HG03039 (cell line): ENCODE data around the gene FAM53A.
"Not testable (repeated sequence)": the region's sequence is repeated elsewhere in the genome, so short reads cannot be mapped to it uniquely, and the experiment has no call there.

Source experiments
- ATAC-seq: cut with Tn5 transposase; IDR thresholded peaks from one replicate; pipeline ENCODE4 v1.9.1; 2021; ENCODE audit warnings: mild to moderate bottlenecking, moderate library complexity; ENCODE audit not compliant: unreplicated experiment

FAM53A gene

DNA sequence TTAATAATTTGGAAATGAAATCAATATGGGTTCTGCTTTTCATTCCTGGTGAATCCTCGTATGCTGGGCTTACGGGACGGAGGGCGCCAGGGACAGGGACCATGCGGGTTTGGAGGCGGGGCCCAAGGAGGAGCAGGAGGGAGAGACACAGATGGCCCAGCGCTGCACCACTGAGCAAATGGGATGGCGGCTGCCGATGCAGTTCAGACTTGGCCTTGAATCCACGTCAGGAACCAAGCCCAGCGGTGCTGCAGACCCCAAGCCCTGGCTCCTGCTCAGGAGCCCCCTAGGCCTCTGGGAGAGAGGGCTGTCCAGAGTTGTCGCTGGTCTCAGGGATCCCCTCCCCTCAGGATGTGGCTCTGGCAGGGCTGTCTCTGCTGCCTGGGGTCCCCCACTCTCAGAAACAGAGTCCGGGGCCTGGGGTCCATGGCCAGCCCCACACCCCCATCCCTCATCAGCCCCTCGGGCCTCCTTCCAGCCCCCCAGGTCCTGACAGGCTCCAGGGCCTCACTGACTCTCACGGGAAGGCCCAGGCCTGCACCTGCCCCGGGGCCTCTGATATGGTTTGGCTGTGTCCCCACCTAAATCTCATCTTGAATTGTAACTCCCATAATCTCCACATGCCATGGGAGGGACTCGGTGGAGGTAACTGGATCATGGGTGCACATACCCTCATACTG lies 75.2 kb downstream of the FAM53A start:
- no peak for ATAC-seq

GRCh38 chr4:1608196-1608820 lies 75.8 kb downstream of the FAM53A start:
- no peak for ATAC-seq

- ATAC-seq: not testable (repeated sequence)
Observed at GRCh38 chr4:1607436-1608195, 76.5 kb downstream of the FAM53A start.

DNA sequence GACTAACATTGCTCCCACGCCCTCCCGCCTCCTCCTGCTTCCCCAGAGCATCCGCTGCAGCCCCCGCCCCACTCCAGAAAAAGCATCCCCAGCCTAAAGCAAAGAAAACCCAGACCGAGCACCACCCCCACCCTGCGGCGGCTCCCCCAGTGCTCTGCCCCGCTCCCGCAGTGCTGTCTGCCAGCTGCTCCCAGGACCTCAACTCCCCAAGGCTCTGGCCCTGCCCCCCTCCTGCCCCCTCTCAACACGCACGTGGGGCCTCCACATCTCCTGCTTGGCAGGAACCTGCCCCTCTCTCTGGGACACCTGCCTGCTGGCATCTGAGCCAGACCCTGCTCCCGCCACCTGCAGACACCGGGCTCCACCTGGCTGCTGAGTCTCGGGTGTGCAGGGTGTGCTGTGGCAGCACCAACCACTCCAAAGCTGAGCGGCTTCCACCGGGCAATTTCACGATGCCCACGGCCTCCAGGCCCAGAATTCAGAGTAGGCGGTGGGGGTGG lies 79.4 kb downstream of the FAM53A start:
- ATAC-seq: no peak

GRCh38 chr4:1604181-1604705 lies 79.9 kb downstream of the FAM53A start:
- no peak for ATAC-seq

- no peak for ATAC-seq
Observed at GRCh38 chr4:1603413-1604135, 80.5 kb downstream of the FAM53A start.

GRCh38 chr4:1602655-1603412 lies 81.3 kb downstream of the FAM53A start:
- no peak for ATAC-seq

DNA sequence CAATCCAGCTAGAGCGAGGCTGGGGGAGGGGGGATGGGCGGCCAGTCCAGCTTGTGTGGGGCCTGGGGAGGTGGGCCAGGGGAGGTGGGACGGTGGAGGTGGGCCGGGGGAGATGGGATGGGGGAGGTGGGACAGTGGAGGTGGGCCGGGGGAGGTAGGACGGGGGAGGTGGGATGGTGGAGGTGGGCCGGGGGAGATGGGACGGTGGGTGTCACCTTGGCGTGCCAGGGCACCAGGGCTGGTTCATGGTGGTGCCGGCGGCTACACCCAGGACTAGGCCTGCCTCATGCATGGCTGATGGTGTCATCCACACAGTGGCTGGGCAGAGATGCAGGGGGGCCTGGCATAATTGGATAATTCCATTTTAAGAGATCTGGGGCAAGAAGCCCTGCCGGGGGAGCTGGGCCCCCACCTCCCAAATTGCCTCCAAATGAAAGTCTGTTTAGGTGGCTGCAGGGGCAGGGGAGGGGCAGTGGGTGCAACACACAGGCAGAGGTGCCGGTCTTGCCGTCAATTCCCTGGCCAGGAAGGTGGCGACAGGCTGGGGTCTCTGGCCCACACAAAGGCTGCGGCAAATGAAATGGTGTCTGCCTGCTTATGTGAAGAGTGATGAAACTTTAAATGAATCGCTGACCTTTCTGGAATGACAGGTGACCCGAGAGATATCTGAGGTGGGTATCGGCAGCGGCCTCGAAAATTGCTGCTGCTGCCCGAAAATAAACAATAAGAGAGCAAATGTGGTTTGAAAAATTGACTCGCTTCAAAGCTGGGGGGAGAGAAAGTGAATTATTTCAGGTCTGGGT lies 82.1 kb downstream of the FAM53A start:
- ATAC-seq: no peak

- ATAC-seq: no peak
Observed at GRCh38 chr4:1601533-1601835, 82.6 kb downstream of the FAM53A start.

DNA sequence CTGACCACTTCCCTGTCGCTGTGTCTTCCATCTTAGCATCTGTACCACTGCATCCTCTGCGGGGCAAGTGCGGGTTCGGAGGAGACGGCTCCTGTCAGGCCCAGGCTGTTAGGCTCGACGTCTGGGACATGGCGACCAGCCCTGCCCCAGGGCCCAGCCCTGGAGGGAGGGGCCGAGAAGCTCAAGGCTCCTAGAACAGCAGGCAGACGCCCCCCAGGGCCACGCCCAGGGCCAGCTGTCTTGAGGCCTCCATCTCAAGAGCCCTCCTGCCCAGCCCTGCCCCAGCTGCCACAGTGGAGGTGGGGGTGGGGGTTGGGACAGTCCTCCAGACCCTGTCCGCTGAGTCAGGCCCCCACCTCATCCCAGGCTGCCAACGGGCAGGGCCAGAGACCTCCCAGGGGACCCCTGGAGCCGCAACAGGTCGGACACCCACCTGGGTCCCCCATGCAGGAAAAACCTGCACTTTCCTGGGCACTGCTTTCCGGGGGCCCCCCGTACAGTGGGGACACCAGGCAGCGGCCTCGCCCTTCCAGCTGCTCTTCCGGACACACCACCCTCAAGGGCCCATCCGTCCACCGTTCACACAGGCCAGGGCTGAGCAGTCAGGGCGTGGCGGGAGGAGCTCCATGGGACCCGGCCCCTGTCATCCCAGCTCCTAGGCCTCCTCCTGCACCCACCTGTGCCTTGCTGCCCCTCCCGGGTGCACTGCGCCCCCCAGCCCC lies 83.1 kb downstream of the FAM53A start:
- no peak for ATAC-seq

GRCh38 chr4:1600211-1600780 lies 83.8 kb downstream of the FAM53A start:
- ATAC-seq: no peak

DNA sequence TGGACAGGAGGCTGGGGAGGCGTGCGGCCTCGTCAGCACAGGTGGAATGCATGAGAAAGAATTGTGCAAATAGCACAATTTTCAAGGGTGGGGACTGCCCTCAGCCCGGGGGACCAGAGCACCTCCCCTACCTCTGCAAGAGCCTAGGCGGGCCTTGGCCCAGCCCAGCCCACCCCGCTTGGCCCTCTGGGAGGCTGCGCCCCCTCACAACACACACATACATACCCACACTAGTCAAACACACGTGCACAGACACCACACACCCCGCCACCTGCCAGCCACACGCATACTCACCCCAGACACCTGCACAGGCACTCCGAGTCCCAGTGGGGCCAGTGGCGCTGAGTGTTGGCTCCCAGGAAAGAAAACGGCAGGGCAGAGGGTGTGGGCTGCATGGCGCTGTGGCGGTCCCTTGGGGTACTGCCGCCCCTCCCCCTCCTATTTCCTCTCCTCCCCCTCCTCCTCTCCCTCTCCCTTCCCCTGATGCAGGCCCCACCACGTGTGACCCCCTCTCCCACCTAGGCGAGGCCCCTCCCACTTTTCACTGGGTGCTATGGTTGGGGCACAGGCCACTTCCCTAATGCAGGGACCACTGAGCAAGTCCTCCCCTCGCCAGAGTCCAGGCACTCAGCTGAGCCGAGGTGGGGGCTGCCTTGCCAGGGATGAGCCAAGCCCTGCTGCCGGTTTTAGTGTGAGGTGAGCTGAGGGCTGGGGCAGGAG lies 84.5 kb downstream of the FAM53A start:
- ATAC-seq: no peak

GRCh38 chr4:1599026-1599481 lies 85.1 kb downstream of the FAM53A start:
- ATAC-seq: no peak

DNA sequence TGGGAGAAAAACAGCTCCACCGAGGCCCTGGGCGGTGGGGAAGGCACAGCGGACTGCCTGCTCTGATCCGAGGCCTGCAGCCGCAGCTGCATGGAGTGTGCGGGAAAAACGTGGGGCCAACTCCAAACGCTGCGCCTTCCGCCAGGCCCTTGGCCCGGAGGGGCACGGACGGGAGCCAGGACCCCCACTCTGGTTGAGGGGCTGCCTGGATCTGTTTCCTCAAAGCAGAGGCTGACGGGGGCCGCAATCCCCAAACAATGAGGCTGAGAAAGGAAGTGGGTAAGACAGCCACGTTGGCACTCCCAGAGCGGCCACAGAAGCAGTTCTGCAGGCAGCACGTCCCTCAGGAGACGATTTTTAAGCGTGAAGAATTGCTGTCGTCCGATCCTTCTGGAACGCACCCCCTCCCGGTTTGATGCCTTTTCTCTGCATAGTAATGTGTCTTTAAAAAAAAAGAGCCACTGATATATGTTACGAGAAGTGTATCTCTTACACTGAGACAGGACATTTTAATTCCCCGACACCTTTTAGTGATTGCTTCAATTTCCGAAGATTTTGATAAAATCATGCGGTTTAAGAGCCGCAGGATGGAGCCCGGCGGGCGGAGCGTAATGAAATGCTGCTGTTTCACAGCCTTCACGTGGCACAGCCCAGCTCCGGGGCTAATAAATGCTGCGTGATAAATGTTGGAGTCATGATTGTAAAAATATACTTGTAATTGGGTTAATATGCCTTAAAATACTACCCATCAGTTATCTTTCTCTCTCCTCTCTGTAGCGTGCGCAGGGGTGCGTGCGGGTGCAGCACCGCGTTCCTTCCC lies 85.7 kb downstream of the FAM53A start:
- no peak for ATAC-seq

DNA sequence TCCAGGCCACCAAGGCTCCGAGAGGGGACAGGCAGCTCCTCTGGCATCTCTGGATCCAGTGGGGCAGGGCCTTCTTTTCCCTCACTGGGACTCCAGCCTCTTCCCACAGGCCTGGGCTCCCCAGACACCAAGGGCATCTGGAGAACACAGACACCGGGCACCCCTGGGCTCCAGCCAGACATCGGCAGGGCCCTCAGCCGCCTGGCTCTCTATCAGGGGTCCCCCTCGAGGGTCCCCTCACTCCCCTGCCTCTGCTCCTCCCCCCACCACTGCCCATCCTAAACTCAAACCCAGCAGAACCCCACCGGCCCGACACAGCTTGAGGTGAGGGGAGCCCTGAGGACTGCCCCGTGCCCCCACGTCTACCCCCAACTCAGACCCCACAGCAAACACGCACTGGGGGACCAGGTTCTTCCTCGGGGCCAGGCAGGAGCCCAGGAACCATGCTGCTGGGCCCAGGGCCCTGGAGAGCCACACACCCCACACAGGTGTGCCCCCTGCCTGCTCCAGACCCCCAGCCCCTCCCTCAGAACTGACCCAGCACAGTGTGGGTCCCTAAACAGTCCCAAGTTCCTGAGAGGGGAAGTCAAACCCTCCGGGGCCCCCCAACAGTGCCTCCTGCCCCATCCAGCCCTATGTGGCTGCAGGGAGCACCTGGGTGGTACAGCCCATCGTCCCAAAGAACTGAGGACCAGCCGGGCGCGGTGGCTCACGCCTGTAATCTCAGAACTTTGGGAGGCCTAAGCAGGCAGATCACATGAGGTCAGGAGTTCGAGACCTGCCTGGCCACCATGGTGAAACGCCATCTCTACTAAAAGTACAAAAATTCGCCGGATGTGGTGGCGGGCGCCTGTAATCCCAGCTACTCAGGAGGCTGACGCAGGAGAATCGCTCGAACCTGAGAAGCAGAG lies 86.8 kb downstream of the FAM53A start:
- no peak for ATAC-seq

DNA sequence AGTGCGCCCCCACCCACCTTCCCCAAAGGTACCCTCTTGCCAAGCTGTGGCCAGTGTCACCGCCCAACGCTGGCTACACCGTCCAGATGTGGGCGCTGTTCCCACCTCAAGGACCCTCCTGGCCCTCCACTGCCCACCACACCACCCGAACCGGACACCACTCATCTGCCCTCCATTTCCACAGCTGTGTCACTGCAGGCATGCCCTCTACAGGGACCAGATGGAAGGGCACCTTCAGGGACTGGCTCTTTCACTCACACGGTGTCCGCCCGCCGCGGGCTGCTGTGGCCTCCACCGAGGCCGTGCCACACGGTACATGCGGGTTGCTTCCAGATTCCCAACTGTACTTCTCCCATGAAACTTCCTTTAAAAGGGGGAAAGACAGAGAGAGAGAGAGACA lies 87.7 kb downstream of the FAM53A start:
- ATAC-seq: no peak
